DMS79 (cell line): ENCODE data around the gene AKR1C3.
"Not testable (repeated sequence)": the region's sequence is repeated elsewhere in the genome, so short reads cannot be mapped to it uniquely, and the experiment has no call there.

ENCODE experiments used
- DNase-seq: peaks from one replicate; lab custom pipeline; 2025; lab: John Stamatoyannopoulos, UW

Gene AKR1C3

GRCh38 chr10:5089865-5090264 is 4.3 kb upstream of the AKR1C3 start:
- no peak for DNase-seq

GRCh38 chr10:5090551-5090950 is 3.7 kb upstream of the AKR1C3 start:
- no peak for DNase-seq

GRCh38 chr10:5091196-5091595 is 3.0 kb upstream of the AKR1C3 start:
- DNase-seq: no peak

- DNase-seq: no peak
These were observed 1.8 kb upstream of the AKR1C3 start for GRCh38 chr10:5092375-5092774.

GRCh38 chr10:5092848-5093790 is 1.1 kb upstream of the AKR1C3 start:
- no peak for DNase-seq

- no peak for DNase-seq
These were observed 1.5 kb downstream of the AKR1C3 start for GRCh38 chr10:5095687-5096086.

GRCh38 chr10:5096108-5096507 is 1.9 kb downstream of the AKR1C3 start:
- no peak for DNase-seq

GRCh38 chr10:5102479-5102878 is 8.3 kb downstream of the AKR1C3 start:
- not testable (repeated sequence) for DNase-seq

- DNase-seq: no peak
These were observed 9.3 kb downstream of the AKR1C3 start for GRCh38 chr10:5103481-5103880.

- no peak for DNase-seq
These were observed 11.4 kb downstream of the AKR1C3 start for GRCh38 chr10:5105626-5106025.

- no peak for DNase-seq
These were observed 12.3 kb downstream of the AKR1C3 start for GRCh38 chr10:5106553-5106952.

GRCh38 chr10:5107860-5108526 is 13.8 kb downstream of the AKR1C3 start:
- DNase-seq: no peak

GRCh38 chr10:5108658-5109416 is 14.6 kb downstream of the AKR1C3 start:
- no peak for DNase-seq

GRCh38 chr10:5109861-5110260 is 15.6 kb downstream of the AKR1C3 start:
- DNase-seq: not testable (repeated sequence)

GRCh38 chr10:5116621-5117020 is 22.4 kb downstream of the AKR1C3 start:
- no peak for DNase-seq

- DNase-seq: no peak
These were observed 22.8 kb downstream of the AKR1C3 start for GRCh38 chr10:5117026-5117425.

GRCh38 chr10:5119997-5120396 is 25.8 kb downstream of the AKR1C3 start:
- DNase-seq: not testable (repeated sequence)

- no peak for DNase-seq
These were observed 29.7 kb downstream of the AKR1C3 start for GRCh38 chr10:5123886-5124285.

- DNase-seq: no peak
These were observed 31.3 kb downstream of the AKR1C3 start for GRCh38 chr10:5125315-5126044.

GRCh38 chr10:5135581-5135980 is 41.4 kb downstream of the AKR1C3 start:
- no peak for DNase-seq

- no peak for DNase-seq
These were observed 42.4 kb downstream of the AKR1C3 start for GRCh38 chr10:5136468-5137087.
